ENCODE measurements around the gene PKIG. TPM values are rescaled to one million over a fixed set of nuclear protein-coding genes. Genes with fewer than 3 reads are reported as not detected.

PKIG gene
- total and polyA plus RNA-seq, 10 of the 15 experiments (the other 5 are each of a cell fraction or from before 2014, with no cell fraction given): 5.7 to 82.3 (median 39.7) TPM

DNA sequence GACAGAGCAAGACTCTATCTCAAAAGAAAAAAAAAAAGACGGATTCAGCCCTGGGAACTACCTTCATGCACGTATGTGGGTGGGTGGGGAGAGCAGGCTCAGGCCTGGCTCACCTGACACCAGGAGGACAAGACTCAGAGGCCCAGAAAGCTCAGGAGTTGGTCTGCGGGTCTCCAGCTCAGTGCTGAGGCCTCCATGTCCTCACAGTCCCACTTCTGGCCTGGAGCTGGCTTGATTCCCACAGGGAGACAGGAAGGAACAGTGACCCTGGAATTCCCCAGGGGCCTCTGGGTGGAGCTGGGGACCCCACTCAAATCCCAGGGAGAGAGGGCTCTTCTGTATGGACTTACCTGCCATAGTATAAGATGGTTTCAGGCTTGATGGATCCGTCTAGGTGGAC, 53.5 kb downstream of the PKIG start:
- ChIA-PET SMC1A (ENCODE audit: uncharacterized antibody, unreplicated experiment) (interaction anchor here (1.2 to 8.1 kb wide), 4 partner anchors 10 to 47 kb away, joined by 3 to 46 read pairs (median 4); no protein-coding TSS in a partner anchor), RAD21 (ENCODE audit: unreplicated experiment) (interaction anchor here (0.9 kb wide), 1 partner anchor 48 kb away, joined by 3 read pairs; no protein-coding TSS in a partner anchor), POLR2A (no interaction called here), CTCF (interaction anchor here (0.7 to 1.6 kb wide), 6 partner anchors 17 to 160 kb away, joined by 3 to 8 read pairs (median 3); partner anchors contain the start of gene TTPAL)
- BruUV-seq (replicated peaks): no TSS peak
- H3K9ac ChIP-seq (ENCODE audit: control insufficient read depth, insufficient read depth, low read length): no peak overlapping the region
- no peak overlapping the region for H3K4me2 ChIP-seq (ENCODE audit: control insufficient read depth, insufficient read depth)
- H3K4me3 ChIP-seq: no peak overlapping the region
- TF ChIP-seq ZBED1 (IDR thresholded peaks at IDR 0.05; ENCODE audit: borderline replicate concordance): no peak
- no peak for TF ChIP-seq BACH1 (IDR thresholded peaks at IDR 0.05; ENCODE audit: borderline replicate concordance)
- no peak for TF ChIP-seq POLR2AphosphoS2 (IDR thresholded peaks at IDR 0.05; ENCODE audit: low read depth, low read length)
- TF ChIP-seq EED (IDR thresholded peaks at IDR 0.05; ENCODE audit: low read depth): no peak
- TF ChIP-seq KAT2A (conservative IDR thresholded peaks at IDR 0.05; ENCODE audit: control insufficient read depth, low read depth, low read length): no peak
- TF ChIP-seq MXI1 (IDR thresholded peaks at IDR 0.05; ENCODE audit: low read depth, low read length): no peak
- TF ChIP-seq TCF3 (IDR thresholded peaks at IDR 0.05; ENCODE audit: borderline replicate concordance, insufficient read depth, low read depth, low read length): no peak
- TF ChIP-seq ZSCAN29 (IDR thresholded peaks at IDR 0.05): no peak
- TF ChIP-seq, protein P1, sequence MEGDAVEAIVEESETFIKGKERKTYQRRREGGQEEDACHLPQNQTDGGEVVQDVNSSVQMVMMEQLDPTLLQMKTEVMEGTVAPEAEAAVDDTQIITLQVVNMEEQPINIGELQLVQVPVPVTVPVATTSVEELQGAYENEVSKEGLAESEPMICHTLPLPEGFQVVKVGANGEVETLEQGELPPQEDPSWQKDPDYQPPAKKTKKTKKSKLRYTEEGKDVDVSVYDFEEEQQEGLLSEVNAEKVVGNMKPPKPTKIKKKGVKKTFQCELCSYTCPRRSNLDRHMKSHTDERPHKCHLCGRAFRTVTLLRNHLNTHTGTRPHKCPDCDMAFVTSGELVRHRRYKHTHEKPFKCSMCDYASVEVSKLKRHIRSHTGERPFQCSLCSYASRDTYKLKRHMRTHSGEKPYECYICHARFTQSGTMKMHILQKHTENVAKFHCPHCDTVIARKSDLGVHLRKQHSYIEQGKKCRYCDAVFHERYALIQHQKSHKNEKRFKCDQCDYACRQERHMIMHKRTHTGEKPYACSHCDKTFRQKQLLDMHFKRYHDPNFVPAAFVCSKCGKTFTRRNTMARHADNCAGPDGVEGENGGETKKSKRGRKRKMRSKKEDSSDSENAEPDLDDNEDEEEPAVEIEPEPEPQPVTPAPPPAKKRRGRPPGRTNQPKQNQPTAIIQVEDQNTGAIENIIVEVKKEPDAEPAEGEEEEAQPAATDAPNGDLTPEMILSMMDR (IDR thresholded peaks at IDR 0.05 in 2 of 3, conservative IDR thresholded peaks at IDR 0.05 in 1 of 3; ENCODE audit: control insufficient read depth in 2 of 3, extremely low read depth in 1 of 3, insufficient read depth in 1 of 3, low read depth in 3 of 3, low read length in 3 of 3): no peak
- TF ChIP-seq, protein P2, sequence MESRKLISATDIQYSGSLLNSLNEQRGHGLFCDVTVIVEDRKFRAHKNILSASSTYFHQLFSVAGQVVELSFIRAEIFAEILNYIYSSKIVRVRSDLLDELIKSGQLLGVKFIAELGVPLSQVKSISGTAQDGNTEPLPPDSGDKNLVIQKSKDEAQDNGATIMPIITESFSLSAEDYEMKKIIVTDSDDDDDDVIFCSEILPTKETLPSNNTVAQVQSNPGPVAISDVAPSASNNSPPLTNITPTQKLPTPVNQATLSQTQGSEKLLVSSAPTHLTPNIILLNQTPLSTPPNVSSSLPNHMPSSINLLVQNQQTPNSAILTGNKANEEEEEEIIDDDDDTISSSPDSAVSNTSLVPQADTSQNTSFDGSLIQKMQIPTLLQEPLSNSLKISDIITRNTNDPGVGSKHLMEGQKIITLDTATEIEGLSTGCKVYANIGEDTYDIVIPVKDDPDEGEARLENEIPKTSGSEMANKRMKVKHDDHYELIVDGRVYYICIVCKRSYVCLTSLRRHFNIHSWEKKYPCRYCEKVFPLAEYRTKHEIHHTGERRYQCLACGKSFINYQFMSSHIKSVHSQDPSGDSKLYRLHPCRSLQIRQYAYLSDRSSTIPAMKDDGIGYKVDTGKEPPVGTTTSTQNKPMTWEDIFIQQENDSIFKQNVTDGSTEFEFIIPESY (IDR thresholded peaks at IDR 0.05): no peak
- TF ChIP-seq, protein P3, sequence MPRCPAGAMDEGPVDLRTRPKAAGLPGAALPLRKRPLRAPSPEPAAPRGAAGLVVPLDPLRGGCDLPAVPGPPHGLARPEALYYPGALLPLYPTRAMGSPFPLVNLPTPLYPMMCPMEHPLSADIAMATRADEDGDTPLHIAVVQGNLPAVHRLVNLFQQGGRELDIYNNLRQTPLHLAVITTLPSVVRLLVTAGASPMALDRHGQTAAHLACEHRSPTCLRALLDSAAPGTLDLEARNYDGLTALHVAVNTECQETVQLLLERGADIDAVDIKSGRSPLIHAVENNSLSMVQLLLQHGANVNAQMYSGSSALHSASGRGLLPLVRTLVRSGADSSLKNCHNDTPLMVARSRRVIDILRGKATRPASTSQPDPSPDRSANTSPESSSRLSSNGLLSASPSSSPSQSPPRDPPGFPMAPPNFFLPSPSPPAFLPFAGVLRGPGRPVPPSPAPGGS (IDR thresholded peaks at IDR 0.05; ENCODE audit: borderline replicate concordance, insufficient read depth, low read depth, low read length, poor library complexity, severe bottlenecking): no peak
- TF ChIP-seq NR2C1 (IDR thresholded peaks at IDR 0.05): no peak
- peaks cover 3% of the 10 kb centered on the region for H3K4me1 ChIP-seq (ENCODE audit: control insufficient read depth, insufficient read depth, low read length)
- H3K79me2 ChIP-seq (ENCODE audit: control insufficient read depth, insufficient read depth, low read length): peaks cover 3% of the 10 kb centered on the region
- intact Hi-C loops (cut with micrococcal nuclease; ENCODE audit: unreplicated experiment): no loop called here
- no peak for DNase-seq (ENCODE audit: low read depth, low spot score)
- WGBS (ENCODE audit: insufficient coverage, insufficient replicate concordance, low lambda C conversion rate, missing lambda C conversion rate): 86% methylated on average over 3 of the region's 4 CpGs
- in situ Hi-C loops (cut with MboI): no loop called here
- no peak for ATAC-seq
- no peaks in the 10 kb centered on the region for H4K20me1 ChIP-seq (ENCODE audit: control insufficient read depth, insufficient read depth)
- H2AFZ ChIP-seq (ENCODE audit: control insufficient read depth, low read depth, low read length): no peak overlapping the region
- H3K9me3 ChIP-seq (replicated peaks; ENCODE audit: control insufficient read depth, insufficient read depth, low read length): peaks cover 2% of the 10 kb centered on the region; the same call in 2 of the 3 replicates
- H3K27ac ChIP-seq (ENCODE audit: control insufficient read depth, insufficient read depth): no peak overlapping the region
- no peaks in the 10 kb centered on the region for H3K27me3 ChIP-seq (replicated peaks in 1 of 2; ENCODE audit: control insufficient read depth in 2 of 2, insufficient read depth in 2 of 2, low read length in 1 of 2)
- peaks cover 4 to 16% of the 10 kb centered on the region in 2 experiments for H3K36me3 ChIP-seq (ENCODE audit: control insufficient read depth in 2 of 2, insufficient read depth in 2 of 2, low read length in 1 of 2)
- no peak for FAIRE-seq
